Medulla oblongata (tissue), 1 donor: ENCODE results near the gene MED16.
"Not testable (repeated sequence)": the region's sequence is repeated elsewhere in the genome, so short reads cannot be mapped to it uniquely, and the experiment has no call there.

Source experiments
- DNase-seq: peaks from one replicate; pipeline ENCODE4 v3.0.0-alpha.2; 2015; ENCODE audit errors: extremely low spot score

The MED16 gene

DNA sequence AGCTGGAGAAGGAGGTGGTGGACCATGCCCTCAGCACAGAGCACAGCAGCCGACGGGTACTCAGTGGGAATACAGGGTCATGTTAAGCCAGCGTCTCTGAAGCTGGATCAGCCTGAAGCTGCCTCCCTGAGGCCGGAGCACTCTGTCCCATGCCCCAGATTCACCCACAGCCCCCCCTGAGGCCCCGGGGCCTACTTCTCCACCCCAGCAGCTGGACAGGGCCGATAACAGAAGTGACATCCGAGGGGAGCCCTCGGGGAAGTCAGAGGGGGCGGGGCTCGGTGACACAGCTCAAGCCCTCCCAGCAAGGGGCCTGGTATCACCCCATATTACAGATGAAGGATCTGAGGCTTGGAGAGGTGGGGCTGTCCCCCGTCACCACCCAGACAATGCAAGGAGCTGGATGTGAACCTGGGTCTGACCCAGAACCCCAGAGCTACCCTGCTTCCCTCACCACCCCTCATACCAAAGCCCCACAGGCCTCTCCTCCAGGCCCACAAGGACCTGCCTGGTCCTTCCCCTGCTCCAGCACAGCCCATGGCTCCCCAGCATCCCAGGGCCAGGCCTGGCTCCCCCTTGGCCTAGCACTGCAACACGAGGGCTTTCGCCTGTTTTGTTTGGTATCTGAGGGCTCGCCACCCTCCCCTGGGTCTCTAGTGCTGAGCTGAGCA, 14.3 kb upstream of the MED16 start:
- no peak for DNase-seq

DNA sequence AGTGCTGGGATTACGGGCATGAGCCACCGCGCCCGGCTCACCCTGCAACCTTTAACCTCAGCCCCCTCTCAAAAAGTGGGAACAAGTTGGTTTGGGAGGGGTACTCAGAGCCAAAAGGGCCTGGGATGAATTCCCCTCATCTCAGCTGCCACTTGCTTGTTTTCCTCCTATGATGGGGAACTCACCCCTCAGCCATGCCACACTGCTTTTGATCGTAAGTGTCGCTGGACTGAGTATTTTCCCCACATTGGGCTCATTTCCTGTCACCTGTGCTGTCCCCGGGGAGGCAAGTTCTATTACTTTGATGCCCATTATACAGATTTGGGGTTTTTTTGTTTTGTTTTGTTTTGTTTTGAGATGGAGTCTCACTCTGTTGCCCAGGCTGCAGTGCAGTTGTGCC, 13.5 kb upstream of the MED16 start:
- DNase-seq: no peak

DNA sequence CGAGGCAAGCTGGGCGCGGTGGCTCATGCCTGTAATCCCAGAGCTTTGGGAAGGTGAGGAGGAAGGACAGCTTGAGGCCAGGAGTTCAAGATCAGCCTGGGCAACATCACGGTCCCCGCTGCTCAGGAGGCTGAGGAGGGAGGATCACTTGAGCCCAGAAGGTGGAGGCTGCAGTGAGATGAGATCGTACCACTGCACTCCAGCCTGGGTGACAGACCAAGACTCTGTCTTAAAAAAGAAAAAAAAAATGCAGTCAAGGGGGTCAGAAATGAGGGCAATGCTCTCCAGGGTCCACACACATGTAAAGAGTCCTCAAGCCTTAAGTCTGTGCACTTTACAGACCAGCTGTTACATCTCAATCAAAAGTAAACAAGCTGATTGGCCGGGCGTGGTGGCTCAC, 11.6 kb upstream of the MED16 start:
- no peak for DNase-seq

DNA sequence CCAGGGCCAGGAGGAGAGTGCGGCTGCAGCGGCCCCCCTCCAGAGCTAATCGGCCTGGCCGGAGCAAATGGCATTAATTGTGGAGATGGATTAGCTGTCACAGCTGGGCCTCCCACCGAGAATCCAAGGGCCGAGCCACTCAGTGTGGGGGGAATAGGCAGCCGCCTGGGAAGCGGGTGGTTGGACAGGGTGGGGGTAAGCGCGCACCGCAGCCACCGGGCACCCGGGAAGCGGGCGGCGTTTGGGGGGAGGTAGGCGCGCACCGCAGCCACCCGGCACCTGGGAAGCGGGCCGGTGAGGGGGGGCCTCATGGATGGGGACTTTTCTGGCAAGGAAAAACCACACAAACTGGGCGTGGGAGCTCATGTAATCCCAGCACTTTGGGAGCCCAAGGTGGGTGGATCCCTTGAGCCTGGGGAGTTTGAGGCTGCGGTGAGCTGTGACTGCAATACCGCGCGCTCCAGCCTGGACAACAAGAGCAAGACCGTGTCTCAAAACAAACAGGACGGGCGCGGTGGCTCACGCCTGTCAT, 10.3 kb upstream of the MED16 start:
- DNase-seq: no peak

DNA sequence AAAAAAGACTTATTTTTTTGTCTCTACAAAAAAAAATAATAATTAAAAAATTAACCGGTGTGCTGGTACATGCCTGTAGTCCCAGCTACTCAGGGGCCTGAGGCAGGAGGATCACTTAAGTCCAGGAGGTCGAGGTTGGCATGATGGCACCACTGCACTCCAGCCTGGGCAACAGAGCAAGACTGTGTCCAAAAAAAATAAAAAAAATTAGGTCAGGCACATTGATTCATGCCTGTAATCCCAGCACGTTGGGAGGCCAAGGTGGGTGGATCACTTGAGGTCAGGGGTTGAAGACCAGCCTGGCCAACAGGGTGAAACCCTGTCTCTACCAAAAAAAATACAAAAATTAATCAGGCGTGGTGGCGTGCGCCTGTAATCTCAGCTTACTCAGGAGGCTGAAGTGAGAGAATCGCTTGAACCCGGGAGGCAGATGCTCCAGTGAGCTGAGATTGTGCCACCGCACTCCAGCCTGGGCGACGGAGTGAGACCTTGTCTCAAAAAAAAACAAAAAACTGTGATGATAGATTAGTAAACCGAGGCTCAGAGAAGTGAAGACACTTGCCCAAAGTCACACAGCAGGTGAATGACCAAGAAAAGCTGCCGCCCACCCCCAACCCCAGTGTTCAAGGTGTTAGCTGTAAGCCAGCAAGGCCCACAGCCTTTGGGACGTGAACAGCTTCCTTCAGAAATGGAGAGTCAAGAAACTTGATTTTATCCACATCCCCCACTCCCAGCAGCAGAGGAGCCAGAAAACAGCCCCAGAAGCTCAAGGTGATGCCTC, 9.6 kb upstream of the MED16 start:
- no peak for DNase-seq

DNA sequence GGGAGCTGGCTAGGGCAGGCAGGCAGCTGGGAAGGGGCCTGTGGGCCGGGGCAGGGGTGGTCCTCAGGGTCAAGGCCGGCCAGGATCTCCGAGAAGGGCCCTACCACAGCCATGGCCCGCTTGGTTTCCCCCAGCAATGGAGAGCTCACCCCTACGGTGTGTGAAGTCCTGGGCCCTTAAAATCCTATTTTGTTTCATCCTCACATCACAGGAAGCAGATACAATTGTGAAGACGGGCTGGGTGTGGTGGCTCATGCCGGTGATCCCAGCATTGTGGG, 9.0 kb upstream of the MED16 start:
- no peak for DNase-seq

DNA sequence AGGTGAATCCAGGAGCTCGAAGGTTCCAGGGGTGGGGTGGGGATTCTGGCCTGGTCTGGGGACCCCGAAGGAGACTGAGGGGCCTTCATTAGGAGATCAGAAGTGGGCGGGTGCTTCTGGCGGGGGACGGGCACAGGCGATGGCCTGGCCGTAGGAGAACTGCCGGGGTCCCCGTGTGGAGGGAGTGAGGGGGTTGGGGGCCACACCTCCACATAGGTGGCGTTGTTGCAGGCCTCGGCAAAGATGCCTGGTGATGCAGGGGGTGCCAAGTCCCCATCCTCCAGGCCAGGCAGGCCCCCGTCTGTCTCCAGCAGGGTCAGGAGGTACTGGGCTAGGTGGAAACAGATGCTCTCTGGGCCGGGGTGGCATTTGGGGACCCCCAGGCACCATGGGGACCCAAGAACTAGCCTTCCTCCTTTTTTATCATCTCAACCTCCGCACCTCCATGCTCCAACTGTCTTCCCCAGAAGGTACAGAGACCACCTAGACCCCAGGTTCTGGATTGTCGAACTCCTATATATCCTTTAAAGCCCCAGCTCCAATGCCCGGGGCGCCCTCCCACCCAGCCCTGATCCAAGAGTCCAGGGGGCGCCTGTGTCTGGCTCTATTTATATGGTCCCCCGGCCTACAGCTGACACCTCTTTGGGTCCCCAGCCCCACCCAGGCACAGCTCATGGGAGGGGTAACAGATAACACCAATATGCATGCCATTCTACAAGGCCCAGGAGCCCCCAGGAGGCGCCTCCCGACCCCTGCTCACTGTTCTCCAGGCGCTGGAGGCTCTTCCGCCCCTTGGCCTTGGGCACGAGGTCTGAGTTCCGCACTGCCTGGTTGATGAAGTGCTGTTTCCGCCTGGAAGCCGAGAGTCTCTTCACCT, 8.5 kb upstream of the MED16 start:
- DNase-seq: no peak

DNA sequence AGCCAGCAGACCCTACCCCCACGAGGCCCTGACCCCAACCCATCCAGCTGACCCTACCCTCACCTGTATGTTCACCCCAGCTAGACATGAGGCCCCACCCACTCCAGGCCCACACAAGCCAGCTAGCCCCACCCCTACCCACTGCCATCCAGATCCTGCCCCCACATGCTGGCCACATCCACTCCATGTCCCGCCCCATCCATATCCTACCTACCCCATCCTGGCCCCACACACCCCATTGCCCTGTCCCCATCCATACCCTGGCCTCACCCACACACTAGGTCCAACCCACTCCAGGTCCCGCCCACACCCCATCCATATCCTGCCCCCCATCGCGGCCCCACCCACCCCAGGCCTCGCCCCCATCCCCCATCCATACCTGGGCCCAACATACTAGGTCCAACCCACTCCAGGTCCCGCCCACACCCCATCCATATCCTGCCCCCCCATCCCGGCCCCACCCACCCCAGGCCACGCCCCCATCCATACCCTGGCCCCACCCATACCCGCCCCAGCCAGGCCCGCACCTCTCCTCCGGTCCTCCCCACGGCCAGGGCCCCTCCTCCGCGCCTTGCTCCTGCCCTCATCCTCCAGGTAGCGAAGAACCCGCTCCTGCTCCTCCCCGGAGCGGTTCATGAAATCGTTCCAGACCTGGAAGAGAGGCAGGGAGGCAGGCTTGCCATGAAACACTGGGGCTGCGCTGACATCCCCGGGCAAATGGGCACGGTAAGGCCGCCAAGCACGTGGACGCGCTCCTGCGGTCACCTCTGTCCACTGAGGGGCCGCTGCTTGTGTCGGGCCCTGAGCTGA, 7.5 kb upstream of the MED16 start:
- DNase-seq: no peak

DNA sequence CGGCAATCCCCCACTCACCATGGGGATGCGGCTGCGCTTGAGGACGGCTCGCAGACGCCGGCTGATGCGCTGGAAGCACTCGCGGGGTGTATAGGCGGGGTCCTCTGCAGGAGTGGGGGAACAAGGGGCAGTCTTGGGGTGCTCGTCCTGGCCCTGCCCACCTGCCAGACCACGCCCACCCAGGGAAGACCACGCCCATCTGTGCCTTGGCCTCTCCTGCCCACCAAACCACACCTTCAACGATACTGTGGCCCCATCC, 7.0 kb upstream of the MED16 start:
- no peak for DNase-seq

DNA sequence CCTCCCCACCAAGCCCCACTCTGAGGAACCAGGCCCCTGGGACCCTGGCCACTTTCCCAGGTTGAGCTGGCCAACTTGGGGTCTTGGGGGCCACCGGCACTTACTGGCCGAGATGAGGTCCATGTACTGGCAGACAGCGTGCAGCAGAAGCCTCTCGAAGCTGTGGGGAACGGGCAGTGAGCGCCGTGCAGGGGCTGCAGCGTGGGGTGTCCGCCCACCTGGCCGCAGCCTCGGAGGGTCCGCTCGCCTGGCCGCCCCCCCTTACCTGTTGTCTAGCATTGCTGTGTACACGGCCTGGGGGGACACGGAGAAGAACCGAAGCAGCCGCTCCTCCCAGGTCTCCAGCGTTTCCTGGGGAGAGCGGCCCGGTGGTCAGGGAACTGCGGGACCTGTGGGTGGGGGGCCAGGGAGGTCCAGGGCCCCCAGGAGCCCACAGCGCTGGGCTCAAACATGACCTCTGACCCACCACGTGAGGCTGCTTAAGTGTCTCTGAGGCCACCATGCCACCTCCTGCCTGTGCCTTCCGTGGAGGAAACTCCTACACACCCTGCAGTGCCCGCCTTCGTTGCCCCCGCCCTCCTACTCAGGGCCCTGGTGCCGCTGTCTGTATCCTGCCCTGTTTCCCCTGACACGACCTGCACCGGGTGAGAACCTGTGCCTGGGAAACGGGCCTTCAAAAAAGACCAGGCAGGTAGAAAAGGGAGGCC, 6.5 kb upstream of the MED16 start:
- no peak for DNase-seq

DNA sequence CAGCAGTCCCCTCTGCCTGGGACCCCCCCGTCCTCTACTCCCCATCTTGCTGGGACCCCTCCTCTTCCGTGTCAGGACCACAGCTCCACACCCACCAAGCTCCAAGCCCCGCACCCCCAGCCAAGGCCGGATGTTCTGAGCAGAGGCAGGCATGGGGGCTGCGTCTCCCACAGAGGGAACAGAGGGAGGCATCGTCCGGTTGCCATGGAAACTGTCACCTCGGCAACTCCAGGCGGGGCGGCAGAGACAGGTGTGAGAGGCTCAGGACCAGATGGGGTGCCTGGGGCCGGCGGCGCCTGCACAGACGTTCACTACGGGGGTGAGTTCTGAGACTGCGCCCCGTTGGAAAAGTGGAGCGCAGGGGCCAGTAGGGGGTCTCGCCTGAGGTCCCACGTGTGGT, 5.7 kb upstream of the MED16 start:
- DNase-seq: no peak

DNA sequence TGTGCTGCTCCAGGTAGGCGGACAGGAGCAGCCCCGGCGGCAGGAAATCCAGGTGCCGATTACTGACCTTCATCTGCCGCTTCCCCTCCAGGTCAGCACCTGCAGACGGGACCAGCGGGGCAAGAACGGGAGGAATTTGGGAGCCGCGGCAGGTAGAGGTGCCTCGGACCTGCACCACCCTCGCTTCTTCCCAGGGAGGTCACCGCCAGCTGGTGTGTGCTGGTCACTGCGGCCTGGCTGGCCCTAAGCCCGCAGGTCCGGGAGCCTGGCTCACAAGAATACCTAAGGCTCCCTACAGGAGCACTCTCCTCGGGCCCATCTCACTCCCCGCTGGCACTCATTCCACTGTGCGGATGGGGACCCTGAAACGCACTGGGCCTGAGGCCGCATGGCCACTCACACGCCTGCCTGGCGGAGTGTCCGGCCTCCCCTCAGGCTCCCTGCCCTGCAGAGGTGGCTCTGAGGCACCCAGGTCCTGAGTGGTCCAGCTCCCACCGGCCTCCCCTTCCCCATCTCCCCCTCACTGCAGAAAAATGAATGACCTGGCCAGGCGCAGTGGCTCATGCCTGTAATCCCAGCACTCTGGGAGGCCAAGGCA, 4.6 kb upstream of the MED16 start:
- no peak for DNase-seq

DNA sequence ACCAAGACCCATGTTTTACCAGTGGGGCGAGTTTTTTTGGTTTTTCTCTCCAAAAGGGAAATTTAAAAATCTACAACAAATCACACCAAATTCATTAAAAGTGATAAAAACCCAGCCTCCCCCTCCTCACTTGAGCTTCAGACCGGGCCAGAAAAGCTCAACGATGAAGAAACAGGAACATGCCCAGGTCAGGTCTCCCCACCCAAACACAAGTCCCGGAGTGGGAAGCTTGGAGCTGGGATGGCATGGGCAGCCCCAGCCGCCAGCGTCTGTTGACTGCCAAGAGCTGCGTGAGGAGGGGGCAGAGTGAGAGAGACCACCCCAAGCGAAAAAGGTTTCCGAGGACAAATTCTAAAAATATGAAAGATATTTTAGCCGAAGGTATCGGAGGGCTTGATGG, 4.0 kb upstream of the MED16 start:
- no peak for DNase-seq

DNA sequence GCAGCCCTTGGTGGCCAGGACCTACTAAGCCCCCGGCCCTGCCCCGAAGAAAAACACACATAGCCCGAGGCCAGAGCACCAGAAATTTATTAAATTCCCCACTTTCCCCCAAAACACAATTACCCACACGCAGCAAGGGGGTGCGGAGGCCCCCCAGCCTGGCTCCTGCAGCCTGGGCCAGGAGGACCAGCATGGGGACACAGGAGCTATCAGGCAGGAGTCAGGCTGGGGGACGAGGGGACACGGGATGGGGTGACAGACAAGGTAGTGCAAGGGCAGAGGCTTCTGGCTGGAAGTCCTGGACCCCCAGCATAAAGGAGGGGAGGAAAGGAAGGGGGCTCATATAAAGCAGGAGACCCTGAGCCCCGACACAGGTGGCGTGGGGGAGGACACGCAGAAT, 3.4 kb upstream of the MED16 start:
- no peak for DNase-seq

DNA sequence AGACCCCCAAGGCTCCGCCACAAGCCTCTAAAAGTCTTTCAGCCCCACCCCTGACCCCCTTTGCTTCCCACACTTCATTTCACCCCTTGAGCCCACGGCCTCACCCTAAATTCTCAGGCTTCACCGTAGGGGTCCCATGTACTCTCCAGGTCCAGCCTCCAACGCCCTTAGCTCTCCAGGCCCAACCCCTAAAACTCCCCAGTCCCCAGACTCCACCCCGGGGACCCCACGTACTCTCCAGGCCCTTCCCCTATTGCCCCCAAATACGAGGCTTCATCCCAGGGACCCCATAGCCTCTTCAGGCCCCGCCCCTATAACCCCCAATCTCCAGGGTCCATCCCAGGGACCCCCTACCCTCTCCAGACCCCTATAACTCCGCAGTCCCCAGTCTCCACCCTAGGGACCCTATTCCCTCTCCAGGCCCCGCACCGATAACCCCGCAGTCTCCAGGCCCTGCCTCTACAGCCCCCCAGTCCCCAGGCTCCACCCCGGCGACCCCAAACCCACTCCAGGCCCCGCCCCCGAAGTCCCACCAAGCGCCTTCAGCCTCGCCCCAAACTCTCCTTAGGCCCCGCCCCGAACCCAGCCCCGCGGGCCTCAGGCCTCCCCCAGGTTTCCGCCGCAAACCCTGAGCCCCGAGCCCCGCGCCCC, 619 bp downstream of the MED16 start:
- DNase-seq: no peak

DNA sequence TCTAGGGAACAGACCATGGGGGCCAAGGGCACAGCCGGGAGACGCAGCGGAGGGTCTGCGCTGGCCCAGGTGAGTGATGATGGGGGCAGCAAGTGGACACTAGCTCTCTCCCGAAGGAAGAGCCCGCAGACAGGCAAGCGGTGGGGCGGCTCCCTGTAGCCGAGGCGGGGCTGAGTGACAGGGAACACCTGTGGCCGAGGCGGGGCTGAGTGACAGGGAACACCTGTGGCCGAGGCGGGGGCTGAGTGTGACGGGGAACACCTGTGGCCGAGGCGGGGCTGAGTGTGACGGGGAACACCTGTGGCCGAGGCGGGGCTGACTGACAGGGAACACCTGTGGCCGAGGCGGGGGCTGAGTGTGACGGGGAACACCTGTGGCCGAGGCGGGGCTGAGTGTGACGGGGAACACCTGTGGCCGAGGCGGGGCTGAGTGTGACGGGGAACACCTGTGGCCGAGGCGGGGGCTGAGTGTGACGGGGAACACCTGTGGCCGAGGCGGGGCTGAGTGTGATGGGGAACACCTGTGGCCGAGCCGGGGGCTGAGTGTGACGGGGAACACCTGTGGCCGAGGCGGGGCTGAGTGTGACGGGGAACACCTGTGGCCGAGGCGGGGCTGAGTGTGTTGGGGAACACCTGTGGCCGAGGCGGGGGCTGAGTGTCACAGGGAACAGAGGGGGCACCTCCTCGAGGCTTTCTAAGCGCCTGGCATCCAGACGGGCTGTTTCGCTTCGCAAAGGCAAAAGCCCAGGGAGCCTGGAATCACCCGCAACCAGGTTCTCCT, 1.4 kb downstream of the MED16 start:
- not testable (repeated sequence) for DNase-seq

DNA sequence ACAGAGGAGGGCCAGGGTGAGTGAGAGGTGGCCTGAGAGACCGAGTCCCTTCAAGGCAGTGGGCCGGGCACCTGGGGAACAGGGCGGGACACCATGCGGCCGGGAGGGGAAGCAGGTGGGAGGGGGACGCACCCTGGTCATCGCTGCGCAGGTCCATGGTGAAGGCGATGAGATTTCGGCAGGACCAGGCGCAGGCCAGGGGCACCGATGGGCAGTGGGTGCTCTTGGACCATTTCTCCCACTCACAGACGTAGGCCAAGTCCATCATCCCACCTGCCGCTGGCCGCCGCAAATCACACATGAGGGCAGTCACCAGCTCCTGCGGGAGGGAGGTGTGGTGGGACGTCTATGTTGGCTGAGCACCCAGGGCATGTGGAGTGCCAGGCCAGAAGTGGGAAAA, 2.2 kb downstream of the MED16 start:
- DNase-seq: no peak

DNA sequence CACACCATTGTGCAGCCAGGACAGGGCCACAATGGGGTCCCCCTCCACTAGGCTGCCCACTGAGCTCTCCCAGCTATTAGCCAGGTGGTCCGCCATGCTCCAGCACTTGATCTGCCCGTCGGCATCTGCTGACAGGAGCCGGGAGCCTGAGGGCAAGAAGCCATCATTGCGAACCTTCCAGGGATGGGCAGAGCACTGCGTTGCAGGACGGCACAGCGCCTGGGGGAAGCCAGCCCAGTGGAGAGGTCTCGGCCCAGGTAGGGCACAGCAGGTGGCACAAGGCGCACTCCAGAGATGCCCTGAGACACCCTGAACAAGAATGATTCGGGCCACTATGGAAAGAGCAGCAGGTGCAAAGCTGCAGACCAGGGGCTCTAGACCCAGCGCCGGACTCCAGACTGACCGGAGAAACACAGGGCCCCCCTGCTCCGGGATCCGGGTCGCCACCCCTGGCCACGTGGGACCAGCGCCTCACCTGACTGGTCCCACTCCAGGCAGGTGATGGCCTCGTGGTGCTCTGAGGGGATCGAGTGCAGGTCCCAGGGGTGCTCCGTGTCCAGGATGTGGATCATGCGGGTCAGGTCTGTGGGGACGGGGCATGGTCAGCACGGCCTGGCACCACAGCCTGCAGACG, 3.2 kb downstream of the MED16 start:
- DNase-seq: no peak
